ENCODE results near the gene CSK.

The CSK gene

GRCh38 chr15:74815961-74816360 lies 34.1 kb downstream of the CSK start:
- TF ChIP-seq POLR2A (IDR thresholded peaks at IDR 0.05; ENCODE audit: extremely low read depth, insufficient read length) (no peak), MYC (IDR thresholded peaks at IDR 0.05; ENCODE audit: low read depth, low read length) (no peak), CTCF (IDR thresholded peaks at IDR 0.05; ENCODE audit: low read depth, low read length) (no peak), MAX (IDR thresholded peaks at IDR 0.05; ENCODE audit: low read depth, low read length) (no peak)
- DNase-seq (ENCODE audit: low read depth), result no peak
- no peak overlapping the region for H3K4me3 ChIP-seq (ENCODE audit: low read depth, low read length)

- no peak for DNase-seq (ENCODE audit: low read depth)
- TF ChIP-seq MYC (IDR thresholded peaks at IDR 0.05; ENCODE audit: low read depth, low read length) (no peak), MAX (IDR thresholded peaks at IDR 0.05; ENCODE audit: low read depth, low read length) (no peak), POLR2A (IDR thresholded peaks at IDR 0.05; ENCODE audit: extremely low read depth, insufficient read length) (no peak), CTCF (IDR thresholded peaks at IDR 0.05; ENCODE audit: low read depth, low read length) (no peak)
These were observed 34.9 kb downstream of the CSK start for GRCh38 chr15:74816624-74817369.

GRCh38 chr15:74817370-74817737 lies 35.5 kb downstream of the CSK start:
- DNase-seq (ENCODE audit: low read depth), result no peak
- no peak overlapping the region for H3K4me3 ChIP-seq (ENCODE audit: low read depth, low read length)
- no peak for TF ChIP-seq POLR2A (IDR thresholded peaks at IDR 0.05; ENCODE audit: extremely low read depth, insufficient read length)
- no peak for TF ChIP-seq MAX (IDR thresholded peaks at IDR 0.05; ENCODE audit: low read depth, low read length)
- no peak for TF ChIP-seq CTCF (IDR thresholded peaks at IDR 0.05; ENCODE audit: low read depth, low read length)
- TF ChIP-seq MYC (IDR thresholded peaks at IDR 0.05; ENCODE audit: low read depth, low read length), result no peak

More at GRCh38 chr15:74816624-74817369, 34.9 kb downstream of the CSK start:
- no peak overlapping the region for H3K4me3 ChIP-seq (ENCODE audit: low read depth, low read length)

GRCh38 chr15:74820056-74820455 lies 38.2 kb downstream of the CSK start:
- TF ChIP-seq CTCF (IDR thresholded peaks at IDR 0.05; ENCODE audit: low read depth, low read length), result no peak
- TF ChIP-seq MAX (IDR thresholded peaks at IDR 0.05; ENCODE audit: low read depth, low read length), result no peak
- TF ChIP-seq POLR2A (IDR thresholded peaks at IDR 0.05; ENCODE audit: extremely low read depth, insufficient read length), result no peak
- TF ChIP-seq MYC (IDR thresholded peaks at IDR 0.05; ENCODE audit: low read depth, low read length), result no peak
- DNase-seq (ENCODE audit: low read depth), result no peak
- no peak overlapping the region for H3K4me3 ChIP-seq (ENCODE audit: low read depth, low read length)

GRCh38 chr15:74821091-74821789 lies 39.4 kb downstream of the CSK start:
- no peak for TF ChIP-seq POLR2A (IDR thresholded peaks at IDR 0.05; ENCODE audit: extremely low read depth, insufficient read length)
- TF ChIP-seq MYC (IDR thresholded peaks at IDR 0.05; ENCODE audit: low read depth, low read length), result no peak
- no peak for TF ChIP-seq CTCF (IDR thresholded peaks at IDR 0.05; ENCODE audit: low read depth, low read length)
- no peak for TF ChIP-seq MAX (IDR thresholded peaks at IDR 0.05; ENCODE audit: low read depth, low read length)
- peak; percentile 74 for DNase-seq (ENCODE audit: low read depth)
- no peak overlapping the region for H3K4me3 ChIP-seq (ENCODE audit: low read depth, low read length)

All from NB4 (cell line).